Smooth muscle cell (in vitro differentiated cells): ENCODE results near the gene VWA3B. TPM values are rescaled to one million over a fixed set of nuclear protein-coding genes. Genes with fewer than 3 reads are reported as not detected.
"Not testable (repeated sequence)": the region's sequence is repeated elsewhere in the genome, so short reads cannot be mapped to it uniquely, and the experiment has no call there.

Experiments used
- DNase-seq: peaks from one replicate; lab custom pipeline; 2025; ENCODE audit not compliant: unreplicated experiment; lab: John Stamatoyannopoulos, UW
- H2AFZ ChIP-seq: fragments of 200-600 bp; sonication (generic); 2 replicates; pipeline ENCODE4 v1.6.0; 2016; ENCODE audit warnings: antibody characterized with exemption, low read depth, mild to moderate bottlenecking
- H3F3A ChIP-seq: fragments of 200-600 bp; sonication (generic); 2 replicates; pipeline ENCODE4 v1.6.0; 2017; ENCODE audit warnings: antibody characterized with exemption, low read depth
- H3K27ac ChIP-seq: fragments of 200-600 bp; sonication (generic); 2 replicates; pipeline ENCODE4 v1.5.1; 2016; ENCODE audit warnings: low read depth, mild to moderate bottlenecking
- H3K27me3 ChIP-seq: fragments of 200-600 bp; sonication (generic); 2 replicates; pipeline ENCODE4 v1.6.1; 2016; ENCODE audit warnings: low read depth, mild to moderate bottlenecking
- H3K36me3 ChIP-seq: fragments of 200-600 bp; sonication (generic); 2 replicates; pipeline ENCODE4 v1.5.1; 2016; ENCODE audit warnings: low read depth
- H3K4me1 ChIP-seq: fragments of 200-600 bp; sonication (generic); 2 replicates; pipeline ENCODE4 v1.5.1; 2016; ENCODE audit warnings: low read depth
- H3K4me2 ChIP-seq: fragments of 200-600 bp; sonication (generic); 2 replicates; pipeline ENCODE4 v1.6.0; 2016; ENCODE audit warnings: mild to moderate bottlenecking
- H3K4me3 ChIP-seq: fragments of 200-600 bp; sonication (generic); 2 replicates; pipeline ENCODE4 v1.5.1; 2016; ENCODE audit warnings: mild to moderate bottlenecking
- H3K79me2 ChIP-seq: fragments of 200-600 bp; sonication (generic); 2 replicates; pipeline ENCODE4 v1.6.0; 2016; ENCODE audit warnings: low read depth, mild to moderate bottlenecking
- H3K9ac ChIP-seq: fragments of 200-600 bp; sonication (generic); 2 replicates; pipeline ENCODE4 v1.6.0; 2016; ENCODE audit warnings: low read depth
- H3K9me3 ChIP-seq: fragments of 200-600 bp; sonication (generic); replicated peaks from 2 replicates; pipeline ENCODE4 v1.5.1; 2016; ENCODE audit warnings: low read depth
- H4K20me1 ChIP-seq: fragments of 200-600 bp; sonication (generic); 2 replicates; pipeline ENCODE4 v1.6.0; 2016; ENCODE audit warnings: low read depth
- CTCF ChIP-seq: fragments of 200-600 bp; sonication (generic); IDR thresholded peaks from 2 replicates; pipeline ENCODE4 v1.5.1; 2017; ENCODE audit warnings: borderline replicate concordance, mild to moderate bottlenecking, antibody characterized with exemption; ENCODE audit not compliant: insufficient read depth, poor library complexity, severe bottlenecking
- WGBS: methylation state at CpG from one replicate; pipeline ENCODE4 v1.1.7; 2016; ENCODE audit warnings: low lambda C conversion rate; 5-methylcytosine and 5-hydroxymethylcytosine counted together
- polyA plus RNA-seq: library from polyadenylated mRNA; unstranded; fragments of >200 nt; fragmentation: Nextera tagmentation; extraction: Ambion mirVana; gene quantifications from 2 replicates; pipeline ENCODE4 v1.2.1, GENCODE V29; 2016
- total RNA-seq: library from RNA; depleted of rRNA; stranded (reverse); fragments of >200 nt; gene quantifications from 2 replicates; pipeline ENCODE4 v1.2.3, GENCODE V29; 2014

The VWA3B gene
- total and polyA plus RNA-seq, 2 experiments from 2014 or later, result not detected

GRCh38 chr2:98137196-98137595, 50.2 kb downstream of the VWA3B start:
- Histone ChIP-seq H3K9ac (no peak overlapping the region), H3F3A (no peaks in the 10 kb centered on the region)

GRCh38 chr2:98138978-98139377, 52.0 kb downstream of the VWA3B start:
- H3K27ac ChIP-seq, H3K4me3 ChIP-seq, H3K4me1 ChIP-seq, H3K36me3 ChIP-seq, H3K4me2 ChIP-seq, DNase-seq, H3F3A ChIP-seq, H4K20me1 ChIP-seq, H2AFZ ChIP-seq, H3K9me3 ChIP-seq, H3K79me2 ChIP-seq, H3K27me3 ChIP-seq, H3K9ac ChIP-seq: not testable (repeated sequence)
- 98% methylated on average over 23 of the region's 28 CpGs for WGBS

More at GRCh38 chr2:98137196-98137595, 50.2 kb downstream of the VWA3B start:
- no peak overlapping the region for H3K27ac ChIP-seq
- TF ChIP-seq CTCF, result no peak
- H3K9me3 ChIP-seq, result no peaks in the 10 kb centered on the region
- DNase-seq, result no peak
- no peaks in the 10 kb centered on the region for H3K36me3 ChIP-seq
- H3K4me3 ChIP-seq, result no peak overlapping the region
- H3K27me3 ChIP-seq, result no peaks in the 10 kb centered on the region
- H3K4me1 ChIP-seq, result peaks cover 1% of the 10 kb centered on the region
- no peaks in the 10 kb centered on the region for H3K79me2 ChIP-seq
- no peak overlapping the region for H2AFZ ChIP-seq
- no peaks in the 10 kb centered on the region for H4K20me1 ChIP-seq
- H3K4me2 ChIP-seq, result no peak overlapping the region

- H3K4me2 ChIP-seq, result no peak overlapping the region
- no peak overlapping the region for H3K27ac ChIP-seq
- H2AFZ ChIP-seq, result no peak overlapping the region
- H3K4me3 ChIP-seq, result no peak overlapping the region
- H3K36me3 ChIP-seq, result no peaks in the 10 kb centered on the region
- no peak overlapping the region for H3K9ac ChIP-seq
- H3K9me3 ChIP-seq, result no peaks in the 10 kb centered on the region
- TF ChIP-seq CTCF, result no peak
- no peak for DNase-seq
- H4K20me1 ChIP-seq, result no peaks in the 10 kb centered on the region
- no peaks in the 10 kb centered on the region for H3F3A ChIP-seq
- H3K4me1 ChIP-seq, result peaks cover 6% of the 10 kb centered on the region
- no peaks in the 10 kb centered on the region for H3K27me3 ChIP-seq
- 88% methylated on average over 5 of the region's 5 CpGs for WGBS
- H3K79me2 ChIP-seq, result no peaks in the 10 kb centered on the region
These were observed 53.2 kb downstream of the VWA3B start for GRCh38 chr2:98140210-98140609.

GRCh38 chr2:98142106-98142791, 55.3 kb downstream of the VWA3B start:
- H3K79me2 ChIP-seq, result no peaks in the 10 kb centered on the region
- no peaks in the 10 kb centered on the region for H3K27me3 ChIP-seq
- H2AFZ ChIP-seq, result no peak overlapping the region
- H4K20me1 ChIP-seq, result no peaks in the 10 kb centered on the region
- no peak overlapping the region for H3K4me3 ChIP-seq
- H3K4me2 ChIP-seq, result no peak overlapping the region
- DNase-seq, result no peak
- 56% methylated on average over 6 of the region's 6 CpGs for WGBS
- TF ChIP-seq CTCF, result no peak
- no peaks in the 10 kb centered on the region for H3F3A ChIP-seq
- no peaks in the 10 kb centered on the region for H3K9me3 ChIP-seq
- H3K27ac ChIP-seq, result no peak overlapping the region
- peaks cover 6% of the 10 kb centered on the region for H3K4me1 ChIP-seq
- no peak overlapping the region for H3K9ac ChIP-seq
- H3K36me3 ChIP-seq, result no peaks in the 10 kb centered on the region
